ENCODE data around the gene SLC6A3. TPM values are rescaled to one million over a fixed set of nuclear protein-coding genes. Genes with fewer than 3 reads are reported as not detected.
A peak's percentile ranks its signal among the peaks of the same experiment; 100 is the strongest.

The SLC6A3 gene
- total and polyA plus RNA-seq, 10 donors: 0.02 to 0.27 (median 0.07) TPM; not detected in 4

GRCh38 chr5:1445689-1446601, 705 bp upstream of the SLC6A3 start:
- Histone ChIP-seq H3K27ac (no peak overlapping the region), H3K4me1 (peaks cover 10 to 35% (median 24%) of the 10 kb centered on the region in 6 donors), H3K9me3 (no peaks in the 10 kb centered on the region), H3K27me3 (replicated peaks in 1 of 7) (peaks cover 15 to 73% (median 65%) of the 10 kb centered on the region in 7 donors), H3K36me3 (no peaks in the 10 kb centered on the region), H3K4me3 (peak overlapping the region; percentile 7 to 62 (median 24))
- TF ChIP-seq POLR2A (IDR thresholded peaks at IDR 0.05): no peak
- TF ChIP-seq POLR2AphosphoS5 (IDR thresholded peaks at IDR 0.05): no peak
- TF ChIP-seq CTCF (IDR thresholded peaks at IDR 0.05 in 8 of 11, conservative IDR thresholded peaks at IDR 0.05 in 3 of 11): no peak
- no peak for DNase-seq
- WGBS, 5 donors: 7 to 20% (median 7%) methylated on average over 6 to 92 of the region's 92 CpGs
- intact Hi-C loops (cut with DNase I; ENCODE audit: low total_unique reads): no loop called here

- TF ChIP-seq POLR2AphosphoS5 (IDR thresholded peaks at IDR 0.05): no peak
- TF ChIP-seq POLR2A (IDR thresholded peaks at IDR 0.05): no peak
- TF ChIP-seq CTCF (IDR thresholded peaks at IDR 0.05 in 8 of 11, conservative IDR thresholded peaks at IDR 0.05 in 3 of 11): no peak
- H3K36me3 ChIP-seq: no peaks in the 10 kb centered on the region
- 9 to 30% (median 13%) methylated on average over 33 to 68 of the region's 68 CpGs for WGBS, 5 donors
- H3K4me3 ChIP-seq: peak overlapping the region in 7 of 8 donors; percentile 14 to 62 (median 27)
- DNase-seq: no peak
- peaks cover 0 to 9% (median 0%) of the 10 kb centered on the region in 8 donors for H3K9me3 ChIP-seq
- no peak overlapping the region for H3K27ac ChIP-seq
- H3K4me1 ChIP-seq: peaks cover 10 to 35% (median 24%) of the 10 kb centered on the region in 6 donors
- H3K27me3 ChIP-seq (replicated peaks in 1 of 7): peaks cover 15 to 85% (median 69%) of the 10 kb centered on the region in 7 donors
- intact Hi-C loops (cut with DNase I; ENCODE audit: low total_unique reads): no loop called here
Measured at GRCh38 chr5:1444361-1445189, 665 bp downstream of the SLC6A3 start.

DNA sequence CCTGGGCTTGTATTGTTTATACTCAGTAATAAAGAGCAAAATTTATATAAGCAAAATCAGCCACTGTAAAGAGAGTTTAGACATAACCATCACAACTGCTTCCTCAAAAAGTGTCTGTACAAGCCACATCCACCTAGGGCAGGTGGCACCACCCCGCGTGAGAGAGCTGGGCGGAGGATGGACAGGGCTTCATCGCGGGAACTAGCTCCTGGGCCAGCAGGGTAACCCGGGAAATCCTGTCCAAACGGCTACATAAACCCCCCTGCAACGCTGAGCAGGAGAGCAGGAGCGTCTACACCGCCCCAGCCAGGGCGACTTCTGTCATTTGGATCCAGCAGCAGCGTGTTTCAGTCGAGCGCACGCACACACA, 1.3 kb downstream of the SLC6A3 start:
- no peak for DNase-seq
- TF ChIP-seq POLR2A (IDR thresholded peaks at IDR 0.05) (no peak), CTCF (IDR thresholded peaks at IDR 0.05 in 8 of 11, conservative IDR thresholded peaks at IDR 0.05 in 3 of 11) (no peak), POLR2AphosphoS5 (IDR thresholded peaks at IDR 0.05) (no peak)
- 50 to 62% (median 54%) methylated on average over 8 to 15 of the region's 15 CpGs for WGBS, 5 donors
- Histone ChIP-seq H3K9me3 (peaks cover 0 to 9% (median 0%) of the 10 kb centered on the region in 8 donors), H3K36me3 (no peaks in the 10 kb centered on the region), H3K4me1 (peaks cover 10 to 35% (median 24%) of the 10 kb centered on the region in 6 donors), H3K4me3 (no peak overlapping the region), H3K27me3 (replicated peaks in 1 of 7) (peaks cover 15 to 90% (median 71%) of the 10 kb centered on the region in 7 donors), H3K27ac (no peak overlapping the region)
- intact Hi-C loops (cut with DNase I; ENCODE audit: low total_unique reads): no loop called here

Data from spleen (tissue), 11 donors.